GM18868 (cell line): Measurements from ENCODE around the gene ZNF580.
A peak's percentile ranks its signal among the peaks of the same experiment; 100 is the strongest.

ENCODE experiments used
- ATAC-seq: cut with Tn5 transposase; IDR thresholded peaks from one replicate; pipeline ENCODE4 v1.9.1; 2021; ENCODE audit warnings: mild to moderate bottlenecking, moderate library complexity; ENCODE audit not compliant: unreplicated experiment

ZNF580 gene

DNA sequence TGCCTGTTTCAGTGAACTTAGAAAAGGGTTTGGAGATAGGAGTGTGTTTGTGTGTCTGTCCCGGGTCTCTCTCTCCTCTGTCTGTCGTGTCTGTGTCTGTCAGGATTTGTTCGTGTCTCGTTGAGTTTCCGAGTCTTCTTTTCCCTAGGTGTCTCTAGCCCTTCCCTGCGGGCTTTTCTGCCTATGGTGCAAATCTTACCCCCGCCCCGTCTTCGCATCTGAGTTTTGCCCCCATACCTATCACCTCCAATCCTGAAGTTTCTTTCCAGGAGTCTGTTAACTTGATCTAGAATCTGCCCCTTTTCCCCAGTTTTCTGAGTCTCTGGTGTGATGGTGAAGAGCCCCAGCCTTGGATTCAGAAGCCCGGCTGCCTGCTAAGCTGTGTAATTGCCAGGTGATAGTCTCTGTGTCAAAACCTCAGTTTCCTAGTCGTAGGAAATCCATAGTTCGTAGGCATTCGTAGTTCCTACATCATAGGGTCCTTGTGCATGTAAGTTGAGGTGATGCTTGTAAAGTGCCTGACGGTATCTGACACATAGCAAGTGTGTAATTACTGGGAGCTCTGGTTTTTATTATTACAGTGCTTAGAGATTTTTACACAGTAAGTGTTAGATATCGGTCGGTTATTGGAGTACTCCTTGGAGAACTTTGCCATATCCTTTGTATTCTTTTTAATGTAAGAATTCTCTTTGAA lies 35.0 kb downstream of the ZNF580 start:
- no peak for ATAC-seq

DNA sequence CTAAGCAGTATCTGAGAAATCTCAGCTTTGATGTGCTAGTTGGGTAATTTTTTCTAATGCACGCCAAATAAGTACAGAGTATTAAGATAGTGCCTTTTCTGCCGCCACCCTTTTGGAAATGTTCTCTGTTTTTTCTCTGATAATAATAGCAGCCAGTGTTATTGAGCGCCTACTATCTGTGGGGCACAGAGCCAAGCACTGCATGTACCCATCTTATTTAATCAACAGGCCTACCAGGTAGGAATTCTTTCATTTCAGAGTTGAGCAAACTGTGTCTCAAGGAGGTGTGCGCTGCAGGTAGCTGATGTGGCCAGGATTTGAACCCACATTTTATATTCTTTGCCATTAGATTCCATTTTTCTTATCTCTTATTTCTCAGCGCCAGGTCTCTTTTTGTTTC lies 35.6 kb downstream of the ZNF580 start:
- ATAC-seq: no peak

DNA sequence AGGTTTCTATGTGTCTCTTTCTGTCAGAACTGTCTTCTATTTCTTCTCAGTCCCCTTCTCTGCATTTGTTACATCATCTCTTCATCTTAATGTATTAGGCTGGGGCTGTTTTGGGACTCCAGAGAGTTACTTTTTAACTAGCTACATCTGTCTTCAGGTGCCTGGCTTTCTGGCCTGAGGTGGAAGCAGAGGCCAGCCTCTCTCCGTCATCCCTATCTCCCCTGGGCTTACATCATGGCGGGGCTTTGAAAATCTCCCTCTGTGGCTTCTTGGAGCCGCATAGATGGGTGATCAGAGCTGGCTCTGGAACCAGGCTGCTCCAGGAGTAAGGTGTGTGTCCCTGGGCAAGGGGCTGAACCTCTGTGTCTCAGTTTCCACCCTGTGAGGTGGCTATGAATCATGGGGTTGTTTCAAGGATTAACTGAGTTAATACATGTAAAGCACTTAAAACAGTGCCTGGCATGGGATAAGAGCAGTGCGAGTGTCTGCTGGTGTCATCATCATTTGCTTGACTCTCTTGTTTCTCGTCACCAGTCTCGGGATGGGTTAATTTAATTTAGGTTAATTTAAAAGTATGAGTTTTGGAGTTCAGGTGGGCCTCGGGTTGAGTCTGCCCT lies 36.2 kb downstream of the ZNF580 start:
- no peak for ATAC-seq

DNA sequence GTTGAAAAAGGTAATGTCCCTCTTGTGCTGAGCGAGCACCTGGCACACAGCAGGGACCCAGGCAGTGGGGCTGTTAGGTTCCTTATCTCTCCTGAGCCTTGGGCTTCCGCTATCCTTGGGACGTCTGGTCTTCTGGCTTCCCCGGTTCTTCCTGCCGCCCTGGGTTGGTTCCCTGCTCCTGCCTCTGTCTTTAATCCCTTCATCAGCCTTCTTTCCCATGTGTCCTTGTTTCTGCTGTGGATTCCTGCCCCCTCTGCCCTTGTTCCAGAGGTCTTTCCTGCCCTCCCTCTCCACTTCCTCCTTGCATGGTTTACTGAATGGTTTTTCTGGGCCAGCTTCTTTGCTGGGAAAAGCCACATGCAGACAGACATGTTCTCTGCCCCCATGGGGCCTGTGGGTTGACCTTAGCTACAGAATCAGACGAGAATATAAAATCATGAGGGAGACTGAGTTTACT lies 36.8 kb downstream of the ZNF580 start:
- no peak for ATAC-seq

DNA sequence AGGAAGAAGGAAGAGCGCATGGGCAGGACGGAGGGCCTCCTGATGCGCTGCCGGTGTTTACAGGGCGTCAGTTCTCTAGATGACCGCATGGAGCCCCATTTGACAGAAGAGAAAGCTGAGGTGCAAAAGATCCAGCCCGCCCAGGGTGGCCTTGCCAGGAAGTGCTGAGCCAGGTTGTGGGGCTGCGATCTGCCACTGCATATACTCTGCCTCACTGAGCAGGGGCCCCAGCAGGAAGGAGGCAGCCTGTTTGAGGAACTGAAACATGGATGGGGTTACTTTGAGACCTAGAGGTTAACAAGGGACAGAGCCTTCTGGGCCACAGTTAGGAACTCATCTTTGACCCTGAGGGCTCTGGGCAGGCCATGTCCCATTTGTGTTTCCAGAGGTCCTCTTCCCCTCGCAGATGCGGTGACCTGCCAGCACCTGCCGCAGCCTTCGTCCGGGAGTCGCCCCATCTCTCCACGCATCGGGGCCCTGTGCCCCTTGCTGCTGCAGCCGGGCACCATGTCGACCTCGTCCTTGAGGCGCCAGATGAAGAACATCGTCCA lies 37.4 kb downstream of the ZNF580 start:
- ATAC-seq: peak; percentile 71

DNA sequence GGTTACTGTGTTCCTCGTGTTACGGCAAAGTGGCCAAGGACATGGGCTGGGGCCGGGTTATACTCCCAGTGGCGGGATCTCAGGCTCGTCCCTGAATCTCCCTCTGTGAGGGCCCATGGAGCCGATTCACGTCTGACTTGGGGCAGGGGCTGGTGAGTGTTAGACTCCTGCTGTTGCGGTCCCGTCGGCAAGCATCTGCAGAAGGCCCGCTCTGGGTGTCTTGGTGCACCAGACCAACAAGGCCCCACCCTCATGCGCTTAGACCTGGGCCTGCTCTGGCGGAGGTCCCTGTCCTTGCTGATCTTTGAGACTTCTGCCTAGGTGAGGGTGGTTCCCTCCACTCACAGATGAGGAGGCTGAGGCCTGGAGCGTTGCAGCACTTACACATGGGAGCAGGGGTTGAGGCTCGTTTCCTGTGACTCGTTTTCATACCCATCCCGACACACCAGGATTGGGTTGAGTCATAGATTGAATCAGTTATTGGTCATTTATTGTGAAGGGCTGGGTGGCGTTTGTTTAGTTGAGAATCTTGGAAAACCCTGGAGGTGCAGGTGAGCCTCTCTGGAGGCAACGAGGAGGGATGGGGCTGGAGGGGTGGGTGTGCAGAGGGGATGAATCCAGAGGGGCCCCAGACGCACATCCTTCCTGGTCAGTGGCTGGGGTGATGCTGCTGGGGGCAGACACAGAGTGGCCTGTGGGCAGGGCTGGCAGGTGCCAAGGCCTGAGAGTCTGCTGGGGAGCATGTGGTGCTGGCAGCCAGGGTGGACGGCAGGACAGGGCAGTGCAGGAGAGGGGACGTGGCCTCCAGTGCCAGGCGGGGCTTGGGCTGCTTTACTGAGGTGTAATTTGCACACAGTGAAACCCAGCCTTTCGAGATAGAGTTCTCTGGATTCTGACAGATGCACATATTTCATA lies 38.8 kb downstream of the ZNF580 start:
- no peak for ATAC-seq

DNA sequence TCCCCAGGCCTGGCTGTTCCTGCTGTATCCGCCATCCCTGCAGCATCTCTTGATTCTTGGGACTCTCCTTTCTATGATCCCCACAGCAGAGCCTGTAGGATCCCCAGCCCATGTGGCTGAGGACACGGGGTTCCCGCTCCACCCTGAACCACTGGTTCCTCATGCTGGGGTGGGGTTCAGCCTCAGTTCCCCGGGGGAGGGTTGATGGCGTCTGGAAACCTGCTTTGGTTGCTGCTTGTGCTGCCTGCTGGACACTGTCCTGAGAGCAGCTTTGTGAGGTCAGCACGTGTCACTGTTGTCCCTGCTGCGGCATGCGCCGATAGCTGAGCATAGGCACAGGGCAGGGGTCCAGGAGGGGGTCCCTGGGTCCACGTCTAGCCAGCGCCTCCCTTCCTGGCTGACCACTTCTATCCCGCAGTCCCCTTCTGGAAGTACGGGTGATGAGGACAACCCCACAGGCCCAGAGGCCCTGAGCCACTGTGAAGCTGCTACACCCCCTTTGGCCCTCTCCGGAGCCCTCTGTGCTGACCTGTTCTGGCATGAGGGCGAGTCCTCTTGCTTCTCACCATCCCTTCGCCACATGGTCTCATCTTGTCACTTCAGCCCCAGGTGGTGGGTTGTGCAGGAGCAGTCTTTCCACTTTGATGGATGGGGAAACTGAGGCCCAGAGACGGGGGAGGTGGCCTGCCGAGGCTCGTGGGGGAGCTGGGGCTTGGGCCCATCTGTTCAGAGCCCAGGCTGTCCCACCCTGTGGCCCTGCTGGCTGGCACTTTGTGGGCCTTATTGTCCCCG lies 39.7 kb downstream of the ZNF580 start:
- ATAC-seq: no peak

DNA sequence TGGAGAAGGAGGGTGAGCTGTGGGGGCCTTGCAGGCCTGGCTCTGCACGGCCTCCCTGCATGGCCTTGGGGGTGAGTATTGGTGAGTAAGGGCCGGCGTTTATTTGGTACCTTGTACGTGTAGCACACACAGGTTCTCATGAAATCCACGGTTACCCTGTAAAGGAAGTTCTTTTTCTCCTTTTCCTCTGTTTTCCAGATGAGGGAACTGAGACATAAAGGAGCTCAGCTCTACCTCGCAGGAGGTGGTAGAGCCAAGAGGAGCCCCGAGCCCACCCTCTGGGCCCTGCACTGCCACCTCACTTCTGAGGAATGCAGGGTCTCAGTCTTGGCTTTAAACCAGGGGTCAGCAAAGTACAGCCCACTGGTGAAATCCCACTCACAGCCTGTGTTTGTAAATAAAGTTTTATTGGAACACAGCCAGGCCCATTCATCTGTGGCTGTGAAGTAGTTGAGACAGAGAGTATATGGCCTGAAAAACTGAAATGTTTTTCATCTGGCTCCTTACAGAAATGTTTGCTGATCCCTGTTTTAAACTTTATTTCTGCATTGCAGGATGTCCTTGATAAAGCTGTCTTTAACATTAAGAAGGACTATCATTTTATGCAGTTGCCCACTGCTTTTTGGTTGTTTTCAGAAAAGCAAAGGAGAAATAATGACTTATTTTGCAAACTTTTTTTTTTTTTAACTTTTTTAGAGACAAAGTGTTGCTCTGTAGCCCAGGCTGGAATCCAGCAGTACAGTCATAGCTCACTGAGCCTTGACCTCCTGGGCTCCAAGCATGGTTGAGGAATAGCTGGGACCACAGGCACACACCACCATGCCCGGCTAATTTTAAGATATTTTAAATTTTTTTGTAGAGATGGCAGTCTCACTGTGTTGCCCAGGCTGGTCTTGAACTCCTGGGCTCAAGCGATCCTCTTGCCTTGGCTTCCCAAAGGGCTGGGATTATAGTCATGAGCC lies 40.6 kb downstream of the ZNF580 start:
- no peak for ATAC-seq

DNA sequence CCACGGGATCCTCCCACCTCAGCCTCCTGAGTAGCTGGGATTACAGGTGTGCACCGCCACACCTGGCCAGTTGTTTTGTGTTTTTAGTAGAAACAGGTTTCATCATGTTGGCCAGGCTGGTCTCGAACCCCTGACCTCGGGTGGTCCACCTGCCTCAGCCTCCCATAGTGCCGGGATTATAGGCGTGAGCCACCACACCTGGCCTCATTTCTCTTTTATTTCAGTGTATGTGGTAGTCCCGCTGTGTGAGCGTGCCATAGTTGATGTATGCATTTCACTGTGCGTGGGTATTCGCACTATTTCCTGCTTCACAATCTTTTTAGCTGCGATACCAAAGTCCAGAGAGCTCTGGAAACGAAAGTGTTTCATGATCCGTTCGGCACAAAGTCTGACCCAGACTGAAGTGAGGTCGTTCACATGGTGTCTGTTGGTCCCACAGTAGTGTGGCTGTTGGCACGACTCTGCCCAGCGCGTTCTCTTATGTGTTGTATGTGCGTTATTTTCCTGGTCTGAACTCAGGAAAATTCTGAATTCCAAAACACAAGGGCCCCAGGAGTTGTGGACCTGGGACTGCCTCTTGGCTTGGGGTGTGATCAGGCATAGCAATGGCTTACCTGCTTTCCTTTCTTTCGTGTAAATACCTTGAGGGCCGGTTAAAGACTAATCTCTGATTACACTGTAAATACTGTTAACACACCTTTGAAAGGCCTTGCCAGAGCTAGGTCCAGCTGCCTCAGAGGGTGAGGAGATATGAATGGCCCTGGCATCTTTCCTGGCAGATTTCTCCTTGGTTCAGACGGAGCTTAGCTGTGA lies 42.9 kb downstream of the ZNF580 start:
- no peak for ATAC-seq

DNA sequence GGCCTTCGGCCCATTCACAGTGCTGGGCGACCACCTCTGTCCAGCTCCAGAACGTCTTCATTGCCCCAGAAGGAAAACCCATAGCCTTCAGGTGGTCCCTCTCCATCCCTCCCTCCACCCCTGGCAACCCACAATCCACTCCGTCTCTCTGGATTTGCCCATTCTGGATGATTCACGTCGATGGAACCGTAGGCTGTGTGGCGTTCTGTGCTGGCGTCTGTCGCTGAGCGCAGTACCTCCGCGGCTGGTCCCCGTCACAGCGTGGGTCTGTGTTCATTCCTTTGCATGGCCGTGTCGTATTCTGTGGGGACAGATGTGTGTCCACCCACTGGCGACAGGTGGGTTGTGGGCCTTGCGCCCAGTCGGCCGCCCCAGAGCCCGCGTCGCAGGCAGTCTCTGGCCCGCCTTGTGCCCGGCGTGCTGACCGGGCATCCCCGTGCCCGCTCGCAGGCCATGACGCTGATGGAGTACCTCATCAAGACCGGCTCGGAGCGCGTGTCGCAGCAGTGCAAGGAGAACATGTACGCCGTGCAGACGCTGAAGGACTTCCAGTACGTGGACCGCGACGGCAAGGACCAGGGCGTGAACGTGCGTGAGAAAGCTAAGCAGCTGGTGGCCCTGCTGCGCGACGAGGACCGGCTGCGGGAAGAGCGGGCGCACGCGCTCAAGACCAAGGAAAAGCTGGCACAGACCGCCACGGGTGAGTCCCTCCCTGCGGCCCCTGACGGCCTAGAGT lies 44.3 kb downstream of the ZNF580 start:
- no peak for ATAC-seq

DNA sequence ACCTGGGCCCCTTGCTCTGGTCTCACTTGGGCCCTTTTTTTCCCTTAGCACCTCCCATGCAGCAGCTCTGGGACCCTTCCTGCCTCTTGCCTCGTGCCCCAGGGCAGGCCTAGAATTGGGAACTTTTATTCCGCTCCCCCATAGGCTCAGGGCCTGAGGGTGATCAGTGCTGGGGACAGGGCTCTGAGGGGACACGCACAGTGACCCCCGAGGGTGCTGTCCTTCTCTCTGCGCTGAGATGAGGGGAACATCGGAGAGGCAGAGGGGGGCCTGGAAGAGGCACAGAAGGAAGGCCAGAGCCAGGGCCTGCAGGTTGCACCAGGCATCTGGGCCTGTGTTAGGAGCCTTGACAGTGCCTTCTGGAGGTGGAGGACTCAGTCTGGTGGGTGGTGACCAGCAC lies 45.0 kb downstream of the ZNF580 start:
- no peak for ATAC-seq

DNA sequence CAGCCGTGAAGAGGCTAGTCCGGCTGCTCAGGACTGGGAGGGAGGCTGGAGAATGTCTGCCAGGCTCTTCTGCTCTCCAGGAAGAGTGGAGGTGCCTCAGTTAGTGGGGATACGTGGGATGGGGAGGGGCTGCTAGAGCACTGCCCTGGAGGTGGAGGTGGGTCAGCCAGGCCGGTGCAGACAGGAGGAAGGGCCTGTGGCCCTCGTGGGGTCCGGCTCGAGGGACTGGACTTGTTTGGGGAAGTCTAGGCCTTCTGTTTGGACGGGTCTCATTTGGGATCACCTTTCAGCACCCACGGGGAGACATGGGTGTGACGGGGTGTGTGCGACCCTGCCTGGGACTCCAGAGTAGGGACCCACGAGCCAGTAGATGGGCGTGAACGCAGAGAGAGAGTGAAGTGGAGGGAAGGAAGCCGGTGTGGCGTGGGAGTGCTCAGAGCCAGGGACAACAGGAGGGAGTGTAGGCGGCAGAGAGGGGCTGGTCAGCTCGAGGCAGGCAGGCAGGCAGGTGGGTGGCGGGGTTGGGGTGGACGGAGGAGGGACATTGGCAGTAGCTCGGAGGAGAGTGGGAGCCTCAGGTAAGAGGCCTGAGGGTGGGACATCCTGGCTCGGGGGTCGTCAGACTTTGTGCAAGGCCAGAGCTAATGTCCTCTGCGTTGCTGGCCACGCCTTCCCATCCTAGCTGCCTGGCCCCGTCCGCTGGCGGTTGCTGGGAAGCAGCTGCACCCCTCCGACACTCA lies 45.7 kb downstream of the ZNF580 start:
- ATAC-seq: no peak

DNA sequence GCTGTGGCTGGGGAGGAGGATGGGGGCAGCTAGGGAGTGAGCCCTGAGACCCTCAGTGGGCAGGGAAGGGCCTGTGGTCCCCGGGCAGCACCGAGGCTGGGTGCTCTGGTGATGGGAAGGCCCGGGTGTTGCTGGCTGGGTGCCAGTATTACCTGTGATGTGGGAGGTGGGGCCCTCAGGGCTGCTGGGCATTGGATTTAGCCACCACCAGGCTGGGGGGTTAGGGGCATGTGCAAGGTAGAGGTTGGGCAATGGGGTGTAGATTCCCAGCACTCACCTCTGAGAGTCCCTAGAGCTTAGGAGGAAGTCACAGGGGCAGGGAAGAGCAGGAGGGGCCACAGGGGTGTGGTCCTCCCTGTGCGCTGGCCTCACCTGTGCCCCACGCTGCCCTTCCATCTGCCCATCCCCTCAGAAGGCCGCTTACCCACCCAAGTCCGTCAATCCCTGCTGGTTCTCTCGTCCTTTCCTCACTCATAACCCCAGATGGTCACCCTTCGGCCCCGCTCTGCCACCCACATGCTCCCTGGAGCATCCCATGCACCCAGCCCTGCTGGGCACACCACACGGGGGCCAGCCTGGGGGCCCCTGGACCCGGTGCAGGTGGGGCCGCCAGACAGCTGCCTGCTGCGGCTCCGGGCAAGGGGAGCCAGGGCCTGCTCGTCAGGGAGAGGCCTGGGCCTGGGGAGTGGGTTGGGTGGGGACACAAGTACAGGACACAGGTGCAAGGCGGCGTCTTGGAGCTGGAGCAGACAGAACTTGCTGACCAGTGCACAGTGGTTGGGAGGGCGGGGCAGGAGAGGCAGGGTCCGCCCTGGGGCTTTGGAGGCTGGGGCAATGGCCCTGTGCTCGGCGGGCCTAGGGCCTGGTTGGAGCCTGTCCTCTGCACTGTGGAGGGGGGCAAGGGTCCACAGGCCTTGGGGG lies 46.7 kb downstream of the ZNF580 start:
- ATAC-seq: no peak

DNA sequence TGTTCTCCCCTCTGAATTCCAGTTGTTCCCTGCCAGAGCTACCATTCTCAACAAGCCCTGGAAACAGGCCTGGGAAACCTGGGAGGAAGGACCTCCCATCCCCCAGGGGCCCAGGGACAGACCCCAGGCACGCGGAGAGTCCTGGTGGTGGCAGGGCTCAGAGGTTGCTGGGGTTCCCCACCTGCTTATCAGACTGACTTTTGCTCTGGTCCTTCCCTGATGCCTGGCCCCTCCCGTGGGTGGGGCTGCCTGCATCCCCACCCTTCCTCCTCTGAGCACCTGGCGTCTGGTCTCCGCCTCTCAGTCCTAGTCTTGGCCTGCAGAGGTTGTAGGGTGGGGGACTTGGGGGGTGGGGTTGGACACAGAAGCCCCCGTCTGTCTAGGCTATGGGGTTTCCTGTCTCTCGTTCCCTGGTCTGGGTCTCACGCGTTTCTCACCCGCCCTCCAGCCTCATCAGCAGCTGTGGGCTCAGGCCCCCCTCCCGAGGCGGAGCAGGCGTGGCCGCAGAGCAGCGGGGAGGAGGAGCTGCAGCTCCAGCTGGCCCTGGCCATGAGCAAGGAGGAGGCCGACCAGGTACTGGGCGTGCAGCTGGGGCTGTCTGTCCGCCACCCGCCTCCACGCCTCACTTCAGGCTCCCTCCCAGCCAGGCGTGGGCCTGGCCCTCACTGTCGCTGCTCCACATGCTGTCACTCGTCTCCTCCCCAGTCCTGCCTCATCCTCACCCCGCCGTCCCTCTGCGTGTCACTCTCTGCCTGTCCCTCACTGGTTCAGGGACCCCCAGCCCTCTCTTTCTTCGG lies 47.8 kb downstream of the ZNF580 start:
- ATAC-seq: no peak

DNA sequence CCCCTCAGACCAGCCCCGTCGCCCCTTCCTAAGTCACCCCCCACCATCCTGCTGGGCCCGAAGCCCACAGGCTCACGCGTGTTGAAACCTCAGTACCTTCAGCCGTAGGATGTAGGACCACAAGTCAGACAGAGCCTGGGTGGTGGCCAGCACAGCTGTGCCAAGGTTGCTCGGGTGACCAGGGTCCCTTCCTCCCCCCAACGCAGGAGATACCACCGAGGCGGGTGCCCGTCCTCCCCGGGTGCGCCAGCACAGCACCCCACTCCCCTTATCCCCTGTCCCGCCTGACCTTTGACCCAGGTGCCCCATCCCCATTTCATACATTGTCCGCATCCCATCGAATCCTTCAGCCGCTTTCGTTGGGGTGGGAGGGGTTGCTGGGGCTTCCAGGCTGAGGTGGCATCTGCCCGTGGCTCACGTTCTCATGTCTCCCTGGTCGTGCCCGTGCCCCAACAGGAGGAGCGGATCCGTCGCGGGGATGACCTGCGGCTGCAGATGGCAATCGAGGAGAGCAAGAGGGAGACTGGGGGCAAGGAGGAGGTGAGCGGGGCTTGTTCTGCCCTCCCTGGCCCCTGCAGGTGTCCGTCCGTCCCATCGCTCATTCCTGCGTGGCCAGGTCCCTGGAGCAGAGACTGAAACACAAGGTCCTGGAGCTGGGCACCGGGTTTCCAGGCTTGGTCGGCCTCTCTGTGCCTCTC lies 48.8 kb downstream of the ZNF580 start:
- ATAC-seq: no peak
